Gastroesophageal sphincter (tissue), 4 donors: ENCODE measurements around the gene VSIG10L2. TPM values are rescaled to one million over a fixed set of nuclear protein-coding genes. Genes with fewer than 3 reads are reported as not detected.

ENCODE experiments used
- ATAC-seq: fragments of 150-250 bp; one replicate; pipeline ENCODE4 v1.9.1; 2016; ENCODE audit warnings: mild to moderate bottlenecking, moderate library complexity
- H3K27ac ChIP-seq, 4 donors: fragments of 200-600 bp; sonication (generic) in 3 of 4; 1 replicate in 3 of 4; 2 replicates in 1 of 4; pipeline ENCODE4 v1.5.1; 2016 to 2019
- H3K27me3 ChIP-seq: fragments of 200-600 bp; sonication (generic); one replicate; pipeline ENCODE4 v1.5.1; 2019
- H3K36me3 ChIP-seq, 2 donors: fragments of 200-600 bp; sonication (generic); one replicate each; pipeline ENCODE4 v1.5.1; 2019; ENCODE audit warnings: control low read depth in 1 of 2
- H3K4me1 ChIP-seq, 3 donors: fragments of 200-600 bp; sonication (generic); 1 replicate in 2 of 3; 2 replicates in 1 of 3; pipeline ENCODE4 v1.5.1; 2016 to 2019; ENCODE audit warnings: control low read depth in 2 of 3
- H3K4me3 ChIP-seq, 2 donors: fragments of 200-600 bp; sonication (generic); one replicate each; pipeline ENCODE4 v1.5.1; 2019; ENCODE audit warnings: mild to moderate bottlenecking in 1 of 2, moderate library complexity in 1 of 2
- H3K9me3 ChIP-seq, 3 donors: fragments of 200-600 bp; sonication (generic); one replicate each; pipeline ENCODE4 v1.5.1; 2017 to 2019; ENCODE audit warnings: control low read depth in 2 of 3
- EP300 ChIP-seq: sonication (generic); formaldehyde crosslinking; IDR thresholded peaks from one replicate; pipeline ENCODE4 v1.6.1; 2017; ENCODE audit warnings: antibody characterized with exemption, mild to moderate bottlenecking
- POLR2A ChIP-seq, 2 donors: fragments of 450-650 bp; IDR thresholded peaks; one replicate each; pipeline ENCODE4 v1.6.1; 2017; ENCODE audit warnings: antibody characterized with exemption in 2 of 2, mild to moderate bottlenecking in 2 of 2, moderate library complexity in 1 of 2
- POLR2AphosphoS5 ChIP-seq: sonication (generic); formaldehyde crosslinking; IDR thresholded peaks from one replicate; pipeline ENCODE4 v1.6.1; 2017; ENCODE audit warnings: antibody characterized with exemption
- WGBS, 2 donors: methylation state at CpG; one replicate each; pipeline ENCODE4 v1.1.5; 2018; ENCODE audit warnings: low coverage in 1 of 2; 5-methylcytosine and 5-hydroxymethylcytosine counted together
- total RNA-seq, 4 donors: library from RNA; depleted of rRNA; stranded (reverse); fragments of >200 nt; gene quantifications; one replicate each; pipeline ENCODE4 v1.1.0, GENCODE V29; 2016
- TF ChIP-seq, protein P1 (sequence below), 4 experiments: fragments of 200-600 bp in 2 of 4; fragments of 450-650 bp in 2 of 4; sonication (generic) in 1 of 4; IDR thresholded peaks; one replicate each; pipeline ENCODE4 v1.5.1; 2017 to 2019; ENCODE audit warnings: antibody characterized with exemption in 4 of 4, mild to moderate bottlenecking in 2 of 4, moderate library complexity in 2 of 4

Gene VSIG10L2
- total RNA-seq, 4 donors from 2014 or later, result not detected

GRCh38 chr11:125954123-125954944 is 8.5 kb downstream of the VSIG10L2 start:
- Histone ChIP-seq H3K36me3 (peaks cover 0 to 27% of the 10 kb centered on the region in 2 donors), H3K27me3 (no peaks in the 10 kb centered on the region), H3K27ac (peak overlapping the region in 1 of 4 donors; percentile 52), H3K4me1 (peaks cover 0 to 38% (median 21%) of the 10 kb centered on the region in 3 donors), H3K4me3 (no peak overlapping the region), H3K9me3 (no peaks in the 10 kb centered on the region)
- no peak for TF ChIP-seq POLR2AphosphoS5
- TF ChIP-seq EP300, result no peak
- TF ChIP-seq, protein P1, sequence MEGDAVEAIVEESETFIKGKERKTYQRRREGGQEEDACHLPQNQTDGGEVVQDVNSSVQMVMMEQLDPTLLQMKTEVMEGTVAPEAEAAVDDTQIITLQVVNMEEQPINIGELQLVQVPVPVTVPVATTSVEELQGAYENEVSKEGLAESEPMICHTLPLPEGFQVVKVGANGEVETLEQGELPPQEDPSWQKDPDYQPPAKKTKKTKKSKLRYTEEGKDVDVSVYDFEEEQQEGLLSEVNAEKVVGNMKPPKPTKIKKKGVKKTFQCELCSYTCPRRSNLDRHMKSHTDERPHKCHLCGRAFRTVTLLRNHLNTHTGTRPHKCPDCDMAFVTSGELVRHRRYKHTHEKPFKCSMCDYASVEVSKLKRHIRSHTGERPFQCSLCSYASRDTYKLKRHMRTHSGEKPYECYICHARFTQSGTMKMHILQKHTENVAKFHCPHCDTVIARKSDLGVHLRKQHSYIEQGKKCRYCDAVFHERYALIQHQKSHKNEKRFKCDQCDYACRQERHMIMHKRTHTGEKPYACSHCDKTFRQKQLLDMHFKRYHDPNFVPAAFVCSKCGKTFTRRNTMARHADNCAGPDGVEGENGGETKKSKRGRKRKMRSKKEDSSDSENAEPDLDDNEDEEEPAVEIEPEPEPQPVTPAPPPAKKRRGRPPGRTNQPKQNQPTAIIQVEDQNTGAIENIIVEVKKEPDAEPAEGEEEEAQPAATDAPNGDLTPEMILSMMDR (IDR thresholded peaks at IDR 0.05), result no peak
- no peak for TF ChIP-seq POLR2A (IDR thresholded peaks at IDR 0.05)
- 92 to 100% methylated on average over 2 to 5 of the region's 21 CpGs for WGBS, 2 donors
- no peak for ATAC-seq

DNA sequence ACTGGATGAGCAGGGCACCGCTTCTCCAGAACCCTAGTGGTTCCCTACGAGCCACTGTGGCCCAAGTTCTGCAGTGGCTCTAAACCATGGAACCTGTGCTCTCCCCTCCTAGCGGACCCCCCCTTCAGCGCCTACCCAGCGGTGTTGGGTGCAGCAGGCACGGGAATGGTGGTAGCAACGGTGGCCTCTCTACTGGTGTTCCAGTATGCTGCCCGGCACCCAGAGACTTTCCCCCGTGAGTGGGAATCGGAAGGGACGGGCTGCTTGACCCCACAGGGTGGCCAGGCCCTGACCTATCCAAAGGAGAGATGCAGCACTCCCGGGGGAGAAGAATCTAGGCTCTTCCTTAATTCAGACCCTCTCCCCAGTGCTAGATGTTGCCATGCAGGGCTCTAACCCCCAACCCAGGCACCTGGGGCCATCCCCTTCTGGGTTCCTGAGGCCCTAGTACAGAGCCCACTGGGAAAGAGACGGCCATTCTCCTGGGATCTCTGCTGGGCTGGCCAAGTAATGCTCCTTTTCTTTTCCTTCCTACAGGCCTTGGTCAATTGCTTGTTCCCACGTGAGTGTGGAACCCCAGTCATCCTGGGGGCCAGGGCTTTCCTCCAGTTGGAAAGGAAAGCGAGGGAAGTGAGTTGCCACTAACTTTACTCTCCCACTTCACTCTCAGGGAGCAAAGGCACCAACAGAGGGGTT is 9.2 kb downstream of the VSIG10L2 start:
- TF ChIP-seq POLR2AphosphoS5 (no peak), EP300 (no peak), POLR2A (IDR thresholded peaks at IDR 0.05) (no peak)
- TF ChIP-seq, protein P1 (IDR thresholded peaks at IDR 0.05), result no peak
- H3K27me3 ChIP-seq, result no peaks in the 10 kb centered on the region
- peaks cover 0 to 35% of the 10 kb centered on the region in 2 donors for H3K36me3 ChIP-seq
- H3K27ac ChIP-seq, result peak overlapping the region in 1 of 4 donors; percentile 6
- ATAC-seq, result no peak
- WGBS, 2 donors, result 80% methylated on average over 1 of the region's 15 CpGs; no CpG with 5 or more reads in 1 of the 2 donors
- H3K4me3 ChIP-seq, result no peak overlapping the region
- peaks cover 0 to 38% (median 21%) of the 10 kb centered on the region in 3 donors for H3K4me1 ChIP-seq
- H3K9me3 ChIP-seq, result no peaks in the 10 kb centered on the region

DNA sequence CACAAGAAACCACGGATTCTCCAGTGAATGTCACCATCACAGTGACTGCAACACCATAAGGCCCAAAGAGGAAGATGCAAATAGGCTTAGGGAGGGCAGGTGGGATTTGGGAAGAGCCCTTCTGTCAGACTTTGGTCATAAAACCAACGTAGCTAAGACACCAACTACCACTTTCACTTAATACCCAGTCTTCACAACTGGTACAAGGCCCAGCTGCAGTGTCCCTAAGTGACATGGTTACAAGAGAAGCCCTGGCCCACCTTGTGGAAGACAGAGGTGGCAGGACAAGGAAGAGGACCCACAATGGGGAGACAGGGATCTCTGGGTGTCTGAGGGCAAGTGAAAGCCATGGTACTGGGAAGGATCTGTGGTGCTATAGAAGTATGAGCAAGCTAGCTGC is 10.0 kb downstream of the VSIG10L2 start:
- no peaks in the 10 kb centered on the region for H3K27me3 ChIP-seq
- no peaks in the 10 kb centered on the region for H3K9me3 ChIP-seq
- H3K4me1 ChIP-seq, result peaks cover 0 to 32% (median 18%) of the 10 kb centered on the region in 3 donors
- H3K27ac ChIP-seq, result peak overlapping the region in 2 of 4 donors; percentile 46 to 50
- ATAC-seq, result no peak
- TF ChIP-seq, protein P1 (IDR thresholded peaks at IDR 0.05), result no peak
- TF ChIP-seq POLR2AphosphoS5, result no peak
- no peak for TF ChIP-seq POLR2A (IDR thresholded peaks at IDR 0.05)
- no peak for TF ChIP-seq EP300
- 80% methylated on average over 1 of the region's 2 CpGs; no CpG with 5 or more reads in 1 of the 2 donors for WGBS, 2 donors
- peaks cover 0 to 42% of the 10 kb centered on the region in 2 donors for H3K36me3 ChIP-seq
- H3K4me3 ChIP-seq, result no peak overlapping the region

- peaks cover 0 to 25% (median 14%) of the 10 kb centered on the region in 3 donors for H3K4me1 ChIP-seq
- H3K27ac ChIP-seq, result peak overlapping the region in 2 of 4 donors; percentile 46 to 50
- H3K9me3 ChIP-seq, result no peaks in the 10 kb centered on the region
- ATAC-seq, result peak; percentile 65
- WGBS, 2 donors, result 70 to 73% methylated on average over 9 to 11 of the region's 22 CpGs
- TF ChIP-seq EP300 (no peak), POLR2AphosphoS5 (no peak), POLR2A (IDR thresholded peaks at IDR 0.05) (no peak)
- TF ChIP-seq, protein P1 (IDR thresholded peaks at IDR 0.05), result no peak
- H3K36me3 ChIP-seq, result peaks cover 0 to 50% of the 10 kb centered on the region in 2 donors
- no peaks in the 10 kb centered on the region for H3K27me3 ChIP-seq
- no peak overlapping the region for H3K4me3 ChIP-seq
Measured at GRCh38 chr11:125956391-125957134, 10.7 kb downstream of the VSIG10L2 start.
